GM15510 (cell line): ENCODE data around the gene MEIS1.

Experiments
- POLR2A ChIP-seq: IDR thresholded peaks from 3 replicates; pipeline ENCODE4 v1.6.1; 2011; ENCODE audit warnings: borderline replicate concordance; ENCODE audit not compliant: insufficient read length; ENCODE audit errors: extremely low read depth

Gene MEIS1

DNA sequence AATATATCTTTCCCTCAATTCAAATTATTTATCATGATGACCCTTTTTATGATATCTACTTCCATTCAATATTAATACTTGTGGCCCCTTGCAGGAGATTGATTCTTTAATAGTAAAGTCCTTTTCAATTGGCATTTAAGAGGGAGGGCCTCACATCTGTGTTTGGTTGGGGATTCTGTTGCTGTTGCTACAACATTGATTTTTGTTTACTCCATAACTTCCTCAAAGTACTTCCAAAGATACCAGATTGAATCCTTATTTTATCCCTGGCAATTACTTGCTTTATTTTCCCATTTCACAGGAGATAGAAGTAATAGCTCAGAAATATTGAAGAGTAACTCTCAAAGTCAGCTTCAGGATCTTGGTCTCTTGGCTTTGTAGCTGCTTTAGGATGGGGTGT, 32.8 kb downstream of the MEIS1 start:
- no peak for TF ChIP-seq POLR2A

DNA sequence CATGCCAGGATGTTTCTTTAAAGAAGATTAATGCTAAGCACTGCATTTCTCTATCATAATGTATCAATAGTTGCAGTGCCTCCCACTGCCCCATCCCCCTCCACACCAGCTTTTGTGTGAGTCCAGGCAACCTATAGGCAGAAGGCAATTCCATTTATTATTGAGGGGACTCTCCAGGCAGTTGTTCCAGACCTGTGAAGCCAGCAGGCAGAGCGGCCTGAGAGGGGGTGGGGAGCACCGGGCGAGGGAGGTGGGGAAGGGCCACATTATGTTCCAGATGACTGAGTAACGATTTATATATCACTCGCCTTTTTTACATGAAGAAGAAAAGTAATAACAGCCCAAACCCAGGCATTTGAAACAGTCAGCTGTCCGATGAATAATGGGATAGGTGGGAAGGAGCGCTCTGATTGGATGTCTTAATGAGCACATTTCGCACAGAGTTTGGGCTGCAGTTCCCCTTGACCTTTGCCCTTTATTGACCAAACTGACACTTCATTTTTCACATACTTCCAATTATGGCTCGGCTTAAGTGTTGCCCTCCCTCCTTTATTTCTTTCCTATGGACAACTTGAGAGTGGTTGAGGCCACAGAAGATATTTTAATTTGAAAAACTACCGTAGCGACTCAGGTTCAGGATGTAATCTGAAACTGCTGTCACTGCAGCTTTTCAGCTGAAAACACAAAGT, 34.4 kb downstream of the MEIS1 start:
- TF ChIP-seq POLR2A = no peak

DNA sequence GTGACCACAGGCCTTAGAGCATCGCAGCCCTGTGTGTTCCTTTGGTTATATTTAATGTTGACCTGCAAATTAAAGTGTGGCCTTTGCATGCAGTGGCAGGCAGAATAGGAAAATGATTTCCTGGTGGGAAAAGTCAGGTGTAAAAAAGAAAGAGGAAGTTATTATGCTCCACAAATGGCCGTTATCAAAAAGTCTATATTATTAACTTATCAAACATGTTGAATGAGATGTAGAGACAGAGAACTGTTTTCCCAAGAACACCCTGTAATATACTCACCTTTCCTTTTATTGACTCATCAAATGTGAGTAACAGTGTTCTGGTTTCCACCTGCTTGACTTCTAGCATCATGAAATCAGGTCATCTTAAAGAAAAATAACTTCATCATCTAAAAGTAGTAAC, 35.3 kb downstream of the MEIS1 start:
- no peak for TF ChIP-seq POLR2A

DNA sequence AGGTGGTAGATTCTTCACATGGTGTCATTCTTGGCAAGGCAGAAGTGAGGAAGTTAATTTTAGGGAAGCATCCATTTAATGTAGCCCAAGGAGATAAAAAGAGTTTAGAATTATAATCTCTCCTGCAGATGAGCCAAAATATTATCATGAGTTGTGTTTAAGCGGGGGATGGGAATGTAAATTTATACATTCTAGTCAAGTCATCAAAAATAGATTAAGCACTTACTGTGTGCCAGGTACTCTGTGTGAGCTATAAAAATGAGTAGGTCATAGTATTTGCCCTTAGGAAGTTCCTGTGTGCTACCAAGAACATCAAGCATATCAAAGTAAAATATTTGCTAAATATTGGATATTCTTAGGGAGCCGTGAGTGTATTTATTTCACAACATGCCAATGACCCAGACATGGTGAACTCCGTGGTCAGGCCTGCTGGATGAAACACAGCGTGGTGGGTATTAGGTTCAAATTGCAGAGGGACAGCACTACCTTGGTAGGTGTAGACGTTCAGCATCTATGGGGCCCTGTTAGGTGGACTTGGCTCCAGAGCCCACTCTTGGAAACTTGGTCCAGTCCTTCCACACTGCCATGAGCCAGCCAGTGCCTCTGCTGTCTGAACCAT, 37.4 kb downstream of the MEIS1 start:
- TF ChIP-seq POLR2A = no peak

DNA sequence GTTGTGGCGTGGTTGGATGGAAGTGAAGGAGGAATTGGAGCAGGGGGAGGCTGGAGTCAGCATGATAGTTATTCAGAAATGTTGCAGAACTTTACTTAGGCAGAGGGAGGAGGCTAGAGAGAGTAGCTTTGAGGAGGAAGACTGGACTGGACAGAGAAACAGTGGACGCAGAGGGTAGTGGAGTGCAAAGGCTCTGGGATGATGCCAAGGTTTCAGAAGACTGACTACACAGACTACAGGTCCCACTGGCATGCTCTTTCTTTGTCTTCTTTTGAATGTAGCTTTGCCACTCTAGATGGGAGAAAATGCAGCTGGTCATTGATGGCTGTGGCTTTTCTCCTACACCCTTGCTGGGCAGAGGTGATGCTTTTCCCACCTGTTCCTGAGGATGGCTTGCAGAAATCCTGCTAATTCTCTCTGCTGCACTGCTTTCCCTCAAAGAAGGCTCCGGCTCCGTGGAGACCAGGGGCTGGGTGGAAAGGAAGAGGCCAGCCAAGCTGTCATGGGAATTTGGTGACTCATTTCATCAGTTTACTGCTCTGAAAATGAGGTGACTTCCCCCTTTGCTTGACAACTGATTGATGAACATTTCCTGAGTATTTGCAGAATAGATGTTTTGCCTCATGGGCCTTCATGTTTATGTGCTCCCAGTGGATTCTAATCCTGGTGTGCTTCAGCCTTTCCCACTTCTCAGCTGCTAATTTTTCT, 42.4 kb downstream of the MEIS1 start:
- no peak for TF ChIP-seq POLR2A

DNA sequence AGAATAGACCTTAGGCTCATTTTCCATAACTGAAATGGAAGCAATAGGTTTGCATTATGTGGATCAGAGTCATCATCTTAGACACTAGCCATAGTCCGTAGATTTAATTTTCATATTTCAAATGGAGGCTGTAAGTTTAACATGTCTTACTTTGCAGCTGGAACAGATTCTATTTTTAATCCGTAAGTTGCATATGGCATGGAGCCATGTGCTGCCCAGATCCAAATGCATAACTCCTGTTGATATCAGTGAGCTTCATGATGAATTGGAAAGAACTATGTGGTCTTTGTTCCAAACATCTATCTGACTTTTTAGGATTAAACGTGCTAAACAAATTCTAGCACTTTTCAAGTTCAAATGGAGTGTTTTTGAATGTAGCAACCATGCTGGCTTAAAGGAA, 43.4 kb downstream of the MEIS1 start:
- TF ChIP-seq POLR2A = no peak

DNA sequence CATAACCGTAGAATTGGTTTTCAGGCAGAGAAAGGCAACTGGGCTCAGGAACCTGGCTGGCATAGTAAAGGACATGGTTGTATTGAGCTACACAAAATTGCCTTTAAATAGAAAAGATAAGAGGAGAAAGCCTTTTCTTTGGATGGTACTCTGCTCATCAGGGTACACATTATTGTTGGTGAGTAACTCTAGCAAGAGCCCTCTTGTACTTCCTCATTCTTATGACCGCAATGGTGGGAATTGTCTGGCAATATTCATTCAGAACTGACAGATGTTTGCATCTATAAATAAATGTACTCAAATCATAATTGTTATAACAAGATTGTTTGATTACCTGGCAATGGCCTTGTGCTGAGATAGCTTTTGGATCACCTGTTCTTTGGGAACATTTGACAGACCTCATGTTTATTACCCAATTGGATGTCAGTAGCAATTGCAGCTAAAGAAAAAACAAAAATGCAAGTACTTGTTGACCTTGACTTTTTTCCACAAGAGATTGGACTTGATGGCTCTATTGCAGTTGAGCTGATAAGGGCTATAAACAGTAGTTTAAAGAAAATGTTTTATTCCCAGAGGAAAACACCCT, 43.9 kb downstream of the MEIS1 start:
- no peak for TF ChIP-seq POLR2A

DNA sequence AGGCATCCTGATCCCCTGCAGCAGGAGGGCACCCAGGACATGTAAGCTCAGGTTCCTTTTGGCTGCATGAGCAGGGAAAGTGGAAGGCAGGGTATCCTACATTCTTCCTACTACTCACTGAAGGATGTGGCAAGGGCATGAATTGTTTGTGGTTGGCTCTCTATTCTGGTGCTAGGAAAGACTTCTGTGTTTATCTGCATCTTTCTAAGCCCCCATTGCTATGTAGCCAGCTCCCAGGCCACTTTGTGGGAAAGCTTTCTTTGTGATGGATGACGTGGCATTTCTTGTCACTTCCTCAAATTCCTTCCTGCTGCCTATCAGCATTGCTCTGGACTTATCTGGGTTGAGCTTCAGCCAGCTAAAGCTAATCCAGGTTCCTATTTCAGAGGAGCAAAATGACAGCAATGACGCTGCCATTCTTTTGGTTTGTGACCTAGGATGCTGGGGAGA, 46.2 kb downstream of the MEIS1 start:
- TF ChIP-seq POLR2A = no peak

DNA sequence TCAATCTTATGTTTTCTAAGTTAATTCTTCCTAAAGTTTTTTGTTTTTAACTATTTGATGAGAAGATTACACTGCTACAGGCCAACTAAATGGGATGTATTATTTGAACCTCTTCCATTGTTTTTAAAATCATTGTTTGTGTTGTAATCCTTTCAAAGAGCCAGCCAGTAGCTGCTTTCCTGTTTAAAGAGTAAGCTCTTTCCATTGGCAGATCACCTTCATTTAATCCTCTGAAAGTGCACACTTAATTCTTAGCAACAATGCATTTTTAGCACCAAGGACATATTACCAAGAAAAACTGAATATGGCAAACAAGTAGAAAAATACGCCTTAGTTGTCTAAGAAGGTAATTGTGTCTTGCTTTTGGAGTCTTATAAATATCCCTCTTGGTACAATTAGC, 54.0 kb downstream of the MEIS1 start:
- no peak for TF ChIP-seq POLR2A

DNA sequence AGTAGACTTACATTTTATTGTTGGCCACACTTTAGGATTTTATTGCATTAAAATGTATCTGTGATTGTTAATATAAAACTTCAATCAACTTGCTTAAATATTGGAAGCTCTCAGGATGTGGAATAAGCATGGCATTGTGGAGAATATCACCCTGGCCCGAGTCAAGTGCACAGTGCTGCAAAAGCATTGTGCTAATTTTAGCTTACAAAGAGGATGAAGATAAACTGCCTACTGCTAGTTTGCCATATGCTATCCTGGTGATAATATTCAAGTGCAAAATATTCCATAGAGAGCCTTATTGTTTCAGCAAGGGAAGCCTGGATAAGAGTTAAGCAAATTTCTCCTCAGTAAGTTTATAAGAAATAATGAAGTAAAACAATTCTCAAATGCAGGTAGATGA, 54.5 kb downstream of the MEIS1 start:
- TF ChIP-seq POLR2A = no peak

DNA sequence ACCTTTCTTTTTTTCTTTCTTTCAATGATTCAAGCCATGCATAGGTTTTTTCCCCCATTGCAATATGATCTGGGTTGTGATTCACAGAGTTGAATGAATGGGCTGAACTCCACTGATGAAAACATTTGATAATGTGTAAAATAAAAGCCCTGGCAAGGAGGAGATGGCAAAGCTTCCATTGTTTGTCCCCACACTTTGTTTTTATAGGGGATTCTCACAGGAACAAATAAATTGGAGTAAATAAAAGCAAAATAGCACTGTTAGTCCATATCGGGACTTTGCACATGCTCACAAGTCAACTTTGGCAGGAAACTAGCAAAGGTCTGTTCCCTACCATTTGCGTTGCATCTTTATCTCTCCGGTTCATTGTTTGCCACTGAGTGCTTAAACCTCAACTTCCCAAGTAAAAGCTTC, 55.7 kb downstream of the MEIS1 start:
- TF ChIP-seq POLR2A = no peak

DNA sequence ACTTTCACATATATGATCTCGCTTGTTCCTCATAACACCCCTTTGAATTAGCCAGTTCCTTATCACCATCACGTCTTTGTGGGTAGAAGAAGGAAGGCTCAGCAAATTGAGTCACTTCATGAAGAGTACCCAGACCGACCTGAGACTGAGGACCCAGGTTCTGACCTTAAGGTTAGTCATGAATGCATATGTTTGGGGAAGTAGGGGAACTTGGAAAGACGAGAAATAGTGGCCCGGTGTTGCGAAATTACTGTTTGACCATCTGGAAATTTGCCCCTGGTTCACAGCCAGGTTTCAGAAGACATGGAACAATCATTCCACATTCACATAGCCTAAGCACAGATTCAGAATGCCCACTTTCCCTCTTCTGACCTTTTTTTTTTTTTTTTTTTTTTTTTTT, 59.8 kb downstream of the MEIS1 start:
- no peak for TF ChIP-seq POLR2A

DNA sequence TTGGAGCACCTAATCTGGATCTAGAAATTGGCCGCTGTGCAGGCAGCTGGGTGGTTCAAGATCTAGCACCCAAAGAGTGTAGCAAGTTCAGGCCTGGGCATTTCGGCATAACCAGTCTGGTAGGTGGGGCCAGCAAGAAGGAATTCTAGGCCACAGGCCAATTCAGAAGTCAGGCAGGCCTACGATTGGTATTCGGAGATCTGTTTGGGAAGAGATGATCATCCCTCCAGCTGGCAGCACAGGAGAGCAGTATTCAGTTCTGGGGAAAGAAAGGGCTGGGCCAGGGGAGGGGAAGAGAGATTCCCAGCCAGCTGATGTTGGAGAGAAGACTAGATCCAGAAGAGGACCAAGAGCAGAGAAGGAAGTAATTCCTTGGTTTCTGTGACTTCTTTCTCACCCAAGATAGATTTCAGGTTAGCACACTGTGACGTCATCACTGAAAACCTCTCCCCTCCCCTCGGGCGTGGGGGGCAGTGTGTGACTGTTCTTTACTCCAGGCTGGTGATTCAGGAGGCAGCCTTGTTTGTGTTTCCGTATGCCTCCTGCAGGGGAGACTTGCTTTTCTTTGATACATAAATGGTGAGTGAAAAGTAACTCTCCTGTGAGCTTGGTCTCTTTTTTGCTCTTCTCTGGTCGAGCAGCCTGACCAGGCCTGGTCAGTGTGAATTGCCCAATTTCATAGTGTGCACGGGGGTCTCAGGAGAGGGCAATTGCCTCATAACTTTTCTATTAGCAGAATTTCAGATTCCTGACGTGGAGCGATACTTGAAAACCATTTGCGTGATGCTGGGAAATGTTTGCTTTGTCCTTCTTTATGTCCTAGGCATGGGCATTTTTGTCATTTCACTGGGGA, 61.1 kb downstream of the MEIS1 start:
- TF ChIP-seq POLR2A = no peak

DNA sequence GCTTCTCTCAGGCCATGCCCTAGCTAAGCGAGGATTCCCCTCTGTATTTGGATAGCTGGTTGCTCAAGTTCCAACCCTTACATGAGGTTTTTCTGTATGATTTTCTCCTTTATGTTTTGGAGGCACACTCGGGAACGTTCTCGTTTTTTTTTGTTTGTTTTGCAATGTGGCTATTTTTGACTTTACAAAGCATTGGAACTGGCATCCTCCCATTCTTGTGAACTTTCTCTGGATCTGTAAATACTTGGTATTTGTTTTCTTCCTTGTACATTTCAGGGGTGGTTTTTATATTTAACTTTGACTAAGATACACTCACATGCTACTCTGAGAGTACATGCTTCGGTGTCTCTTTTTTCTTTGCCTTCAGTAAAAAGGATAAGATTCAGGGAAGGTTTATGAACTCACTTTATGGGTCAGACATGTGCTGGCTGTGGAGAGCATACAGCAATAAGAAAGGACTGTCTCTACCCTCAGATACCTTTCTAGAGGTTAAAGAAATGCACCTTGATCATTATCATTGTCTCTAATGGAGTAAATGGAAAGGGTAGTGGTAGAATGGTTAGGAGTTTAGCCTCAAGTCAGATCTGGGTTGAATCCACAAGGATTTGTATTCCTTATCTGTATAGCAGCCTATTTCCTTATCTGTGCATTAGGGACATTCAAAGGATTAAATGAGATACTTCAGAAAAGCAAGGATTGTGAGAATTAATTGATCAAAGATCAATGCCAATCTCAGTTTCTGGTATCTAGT, 61.9 kb downstream of the MEIS1 start:
- no peak for TF ChIP-seq POLR2A
